ENCODE data around the gene TENM4.
"Not testable (repeated sequence)": the region's sequence is repeated elsewhere in the genome, so short reads cannot be mapped to it uniquely, and the experiment has no call there.

TENM4 gene

DNA sequence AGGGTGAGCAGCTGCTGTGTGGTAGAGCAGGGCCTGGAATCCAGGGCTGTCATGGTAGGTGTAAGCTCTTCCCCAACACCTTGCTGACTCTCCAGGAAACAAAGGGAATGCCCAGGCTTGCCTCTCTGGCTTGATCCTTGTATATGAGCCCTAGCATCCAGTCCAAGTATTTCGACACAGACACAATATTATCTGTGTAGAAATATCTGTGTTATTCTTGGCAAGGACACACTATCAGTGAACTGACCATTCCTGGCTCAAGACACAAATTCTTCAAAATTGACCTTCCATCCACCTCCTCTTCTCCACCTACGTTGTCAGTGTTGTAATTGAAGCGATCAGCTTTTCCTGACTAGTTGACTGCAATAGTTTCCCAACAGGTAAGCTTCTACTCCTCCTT lies 554.2 kb downstream of the TENM4 start:
- Mint-ChIP-seq H3K27me3 (peaks cover 3% of the 10 kb centered on the region), H3K4me1 (no peaks in the 10 kb centered on the region), H3K4me3 (no peak overlapping the region), H3K9me3 (no peaks in the 10 kb centered on the region), H3K27ac (no peak overlapping the region), H3K36me3 (no peaks in the 10 kb centered on the region)

DNA sequence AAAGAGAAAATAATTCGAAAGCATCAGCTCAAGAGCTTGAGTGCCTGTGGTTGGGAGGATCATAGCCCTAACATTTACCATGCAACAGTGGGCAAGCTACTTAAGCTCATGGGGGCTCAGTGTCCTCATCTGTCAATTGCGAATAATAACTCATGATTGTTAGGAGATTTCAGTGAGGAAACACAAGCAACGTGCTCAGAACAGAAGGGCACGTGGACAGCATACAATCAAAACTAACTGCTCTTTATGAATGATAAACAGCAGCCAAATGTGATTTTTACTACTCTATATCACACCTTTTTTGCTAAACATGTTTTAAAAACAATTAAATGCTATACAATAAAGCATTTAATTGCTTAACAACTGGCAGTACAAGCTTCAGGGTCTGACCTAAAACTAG lies 556.1 kb downstream of the TENM4 start:
- Mint-ChIP-seq H3K27me3 (peaks cover 3% of the 10 kb centered on the region), H3K27ac (no peak overlapping the region), H3K36me3 (no peaks in the 10 kb centered on the region), H3K4me1 (no peaks in the 10 kb centered on the region), H3K4me3 (no peak overlapping the region), H3K9me3 (peaks cover 5% of the 10 kb centered on the region)

DNA sequence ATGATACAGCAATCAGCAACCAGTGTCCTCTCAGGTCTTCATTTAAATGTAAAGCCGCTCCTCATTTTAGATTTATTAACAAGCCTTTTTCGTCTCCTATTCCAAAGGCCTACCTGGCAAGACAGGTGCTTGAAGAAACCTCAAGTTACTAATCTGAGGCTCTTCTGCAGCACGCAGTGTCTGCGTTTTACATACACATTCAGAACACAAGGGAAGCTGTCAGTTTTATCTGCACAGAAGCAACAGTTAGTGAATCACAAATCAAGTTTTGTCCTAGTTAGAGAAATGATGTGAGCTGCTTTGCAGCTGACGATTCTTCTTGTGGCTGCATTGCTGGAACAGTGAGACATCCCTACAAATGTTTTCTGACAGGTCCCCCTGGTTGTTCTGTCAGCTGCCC lies 557.3 kb downstream of the TENM4 start:
- no peak overlapping the region for H3K4me3 Mint-ChIP-seq
- H3K36me3 Mint-ChIP-seq: no peaks in the 10 kb centered on the region
- H3K27ac Mint-ChIP-seq: no peak overlapping the region
- peaks cover 6% of the 10 kb centered on the region for H3K9me3 Mint-ChIP-seq
- no peaks in the 10 kb centered on the region for H3K4me1 Mint-ChIP-seq
- peaks cover 3% of the 10 kb centered on the region for H3K27me3 Mint-ChIP-seq

- H3K36me3 Mint-ChIP-seq, H3K27me3 Mint-ChIP-seq, H3K4me3 Mint-ChIP-seq, H3K27ac Mint-ChIP-seq, H3K4me1 Mint-ChIP-seq: not testable (repeated sequence)
- peaks cover 11% of the 10 kb centered on the region for H3K9me3 Mint-ChIP-seq
These were observed 561.5 kb downstream of the TENM4 start for GRCh38 chr11:78879094-78879980.

- Mint-ChIP-seq H3K27me3 (peaks cover 2% of the 10 kb centered on the region), H3K4me1 (no peaks in the 10 kb centered on the region), H3K9me3 (peaks cover 11% of the 10 kb centered on the region), H3K4me3 (no peak overlapping the region), H3K27ac (no peak overlapping the region), H3K36me3 (no peaks in the 10 kb centered on the region)
These were observed 562.2 kb downstream of the TENM4 start for GRCh38 chr11:78878631-78879030.

DNA sequence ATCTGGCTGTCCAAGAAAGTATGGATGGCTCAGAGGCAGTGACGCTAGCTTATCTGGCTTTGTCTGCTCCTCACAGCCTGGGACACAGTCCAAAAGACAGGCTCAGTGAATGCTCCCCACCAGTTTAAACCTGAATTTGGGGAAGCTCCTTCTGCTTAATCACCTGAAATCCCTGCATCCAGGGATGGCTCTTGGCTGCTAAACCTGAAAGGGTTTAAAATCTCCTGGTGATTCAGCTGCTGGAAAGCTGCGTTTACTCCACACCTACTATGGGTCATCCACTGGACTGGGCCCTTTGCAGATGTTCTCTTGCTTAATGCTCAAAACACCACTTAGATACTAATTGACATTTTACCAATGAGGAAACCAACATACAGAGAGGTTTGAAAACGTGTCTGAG lies 564.2 kb downstream of the TENM4 start:
- peaks cover 11% of the 10 kb centered on the region for H3K9me3 Mint-ChIP-seq
- no peaks in the 10 kb centered on the region for H3K4me1 Mint-ChIP-seq
- H3K4me3 Mint-ChIP-seq: no peak overlapping the region
- no peak overlapping the region for H3K27ac Mint-ChIP-seq
- H3K27me3 Mint-ChIP-seq: no peaks in the 10 kb centered on the region
- no peaks in the 10 kb centered on the region for H3K36me3 Mint-ChIP-seq

GRCh38 chr11:78870655-78871054 lies 570.2 kb downstream of the TENM4 start:
- H3K27me3 Mint-ChIP-seq: peaks cover 1% of the 10 kb centered on the region
- H3K4me1 Mint-ChIP-seq: no peaks in the 10 kb centered on the region
- no peak overlapping the region for H3K27ac Mint-ChIP-seq
- H3K4me3 Mint-ChIP-seq: no peak overlapping the region
- no peaks in the 10 kb centered on the region for H3K9me3 Mint-ChIP-seq
- H3K36me3 Mint-ChIP-seq: no peaks in the 10 kb centered on the region

GRCh38 chr11:78869293-78869692 lies 571.5 kb downstream of the TENM4 start:
- no peaks in the 10 kb centered on the region for H3K36me3 Mint-ChIP-seq
- no peak overlapping the region for H3K27ac Mint-ChIP-seq
- H3K4me3 Mint-ChIP-seq: no peak overlapping the region
- no peaks in the 10 kb centered on the region for H3K4me1 Mint-ChIP-seq
- H3K9me3 Mint-ChIP-seq: no peaks in the 10 kb centered on the region
- peaks cover 1% of the 10 kb centered on the region for H3K27me3 Mint-ChIP-seq

GRCh38 chr11:78868563-78868962 lies 572.3 kb downstream of the TENM4 start:
- H3K27me3 Mint-ChIP-seq: peaks cover 1% of the 10 kb centered on the region
- H3K9me3 Mint-ChIP-seq: no peaks in the 10 kb centered on the region
- no peak overlapping the region for H3K4me3 Mint-ChIP-seq

GRCh38 chr11:78860720-78861422 lies 580.0 kb downstream of the TENM4 start:
- Mint-ChIP-seq H3K9me3 (no peaks in the 10 kb centered on the region), H3K4me3 (no peak overlapping the region), H3K4me1 (no peaks in the 10 kb centered on the region), H3K36me3 (no peaks in the 10 kb centered on the region), H3K27ac (no peak overlapping the region), H3K27me3 (peaks cover 8% of the 10 kb centered on the region)

More at GRCh38 chr11:78868563-78868962, 572.3 kb downstream of the TENM4 start:
- Mint-ChIP-seq H3K36me3 (no peaks in the 10 kb centered on the region), H3K4me1 (no peaks in the 10 kb centered on the region), H3K27ac (no peak overlapping the region)

DNA sequence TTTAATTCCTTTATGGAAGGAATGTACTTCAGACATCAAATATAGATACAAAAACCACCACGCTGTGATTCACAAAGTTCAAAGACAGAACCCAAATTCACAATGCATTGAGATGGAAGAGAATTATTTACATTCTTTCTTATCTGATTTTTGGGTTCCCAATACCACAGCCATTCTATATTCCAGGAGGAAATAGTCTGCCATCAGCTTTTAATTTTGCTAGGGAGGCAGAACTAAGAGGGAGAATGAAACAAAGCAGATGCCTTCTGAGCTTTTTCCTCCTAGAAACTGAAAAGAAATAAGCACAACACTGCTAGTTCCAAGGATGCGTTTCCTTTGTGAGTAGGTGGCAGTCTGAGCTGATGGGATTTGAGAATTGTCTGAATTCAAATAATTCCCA lies 583.1 kb downstream of the TENM4 start:
- Mint-ChIP-seq H3K27ac (no peak overlapping the region), H3K36me3 (no peaks in the 10 kb centered on the region), H3K9me3 (no peaks in the 10 kb centered on the region), H3K4me1 (no peaks in the 10 kb centered on the region), H3K27me3 (peaks cover 8% of the 10 kb centered on the region), H3K4me3 (no peak overlapping the region)

DNA sequence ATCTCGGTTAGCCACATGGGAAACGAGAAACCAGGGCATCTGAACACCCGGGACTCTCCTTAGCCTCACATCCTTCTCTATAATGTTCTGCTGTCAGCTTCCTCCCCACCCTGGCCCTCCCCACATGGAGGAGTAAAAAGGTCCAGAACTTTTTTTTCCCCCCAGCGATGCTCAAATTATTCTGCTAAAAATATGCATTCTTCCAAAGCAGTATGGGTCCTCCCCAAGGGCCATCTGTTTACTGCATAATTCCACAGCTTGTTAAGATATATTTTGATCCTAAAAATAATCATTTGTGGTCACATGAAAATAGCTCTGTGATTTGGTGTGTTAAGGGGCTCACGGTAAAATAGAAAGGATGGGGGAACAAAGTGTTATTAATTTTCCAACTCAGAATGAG lies 584.6 kb downstream of the TENM4 start:
- Mint-ChIP-seq H3K4me1 (no peaks in the 10 kb centered on the region), H3K27ac (no peak overlapping the region), H3K36me3 (no peaks in the 10 kb centered on the region), H3K27me3 (peaks cover 8% of the 10 kb centered on the region), H3K9me3 (no peaks in the 10 kb centered on the region), H3K4me3 (no peak overlapping the region)

GRCh38 chr11:78855116-78855515 lies 585.7 kb downstream of the TENM4 start:
- H3K4me1 Mint-ChIP-seq: no peaks in the 10 kb centered on the region
- H3K4me3 Mint-ChIP-seq: no peak overlapping the region
- H3K27me3 Mint-ChIP-seq: peaks cover 5% of the 10 kb centered on the region
- no peak overlapping the region for H3K27ac Mint-ChIP-seq
- H3K36me3 Mint-ChIP-seq: no peaks in the 10 kb centered on the region
- H3K9me3 Mint-ChIP-seq: no peaks in the 10 kb centered on the region

- H3K4me3 Mint-ChIP-seq: no peak overlapping the region
- no peak overlapping the region for H3K27ac Mint-ChIP-seq
- no peaks in the 10 kb centered on the region for H3K9me3 Mint-ChIP-seq
- no peaks in the 10 kb centered on the region for H3K36me3 Mint-ChIP-seq
- H3K27me3 Mint-ChIP-seq: peaks cover 5% of the 10 kb centered on the region
- no peaks in the 10 kb centered on the region for H3K4me1 Mint-ChIP-seq
These were observed 587.3 kb downstream of the TENM4 start for GRCh38 chr11:78853521-78853920.

- Mint-ChIP-seq H3K36me3 (no peaks in the 10 kb centered on the region), H3K4me1 (no peaks in the 10 kb centered on the region), H3K4me3 (no peak overlapping the region), H3K27ac (no peak overlapping the region), H3K27me3 (peaks cover 3% of the 10 kb centered on the region), H3K9me3 (no peaks in the 10 kb centered on the region)
These were observed 588.8 kb downstream of the TENM4 start for GRCh38 chr11:78851878-78852586.

DNA sequence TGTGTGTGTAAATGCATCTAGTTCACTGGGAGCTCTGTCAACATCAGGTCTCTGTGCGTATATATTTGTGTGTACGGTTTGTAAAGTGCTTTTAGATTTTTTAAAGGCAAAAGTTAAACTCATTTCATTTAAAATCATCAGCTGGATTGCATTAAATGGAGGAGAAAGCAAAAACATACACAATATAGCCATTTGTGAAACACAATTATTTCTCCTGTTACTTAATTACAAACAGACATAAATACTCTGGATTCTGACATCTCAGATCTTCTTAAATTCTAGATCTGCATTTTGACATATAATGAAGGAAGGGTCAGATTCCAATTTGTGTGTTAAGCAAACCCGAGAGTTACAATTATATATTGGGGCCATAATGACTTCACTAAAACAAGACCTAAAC lies 590.8 kb downstream of the TENM4 start:
- Mint-ChIP-seq H3K9me3 (no peaks in the 10 kb centered on the region), H3K27ac (no peak overlapping the region), H3K27me3 (no peaks in the 10 kb centered on the region), H3K36me3 (no peaks in the 10 kb centered on the region), H3K4me1 (no peaks in the 10 kb centered on the region), H3K4me3 (no peak overlapping the region)
